SK-N-MC (cell line): ENCODE results near the gene OR2A1.
"Not testable (repeated sequence)": the region's sequence is repeated elsewhere in the genome, so short reads cannot be mapped to it uniquely, and the experiment has no call there.

ENCODE experiments used
- EZH2 ChIP-seq: fragments of 200-600 bp; sonication (generic); IDR thresholded peaks from one replicate; pipeline ENCODE4 v1.6.1; 2017; ENCODE audit warnings: antibody characterized with exemption
- FOXP2 ChIP-seq: optimal IDR thresholded peaks from 2 replicates; pipeline ENCODE3; 2011; ENCODE audit warnings: mild to moderate bottlenecking, moderate library complexity; ENCODE audit not compliant: insufficient read depth; ENCODE audit errors: extremely low read length, control extremely low read depth
- POLR2AphosphoS5 ChIP-seq: IDR thresholded peaks from 2 replicates; pipeline ENCODE4 v1.6.1; 2012; ENCODE audit warnings: mild to moderate bottlenecking, low read depth, low read length, borderline replicate concordance

DNA sequence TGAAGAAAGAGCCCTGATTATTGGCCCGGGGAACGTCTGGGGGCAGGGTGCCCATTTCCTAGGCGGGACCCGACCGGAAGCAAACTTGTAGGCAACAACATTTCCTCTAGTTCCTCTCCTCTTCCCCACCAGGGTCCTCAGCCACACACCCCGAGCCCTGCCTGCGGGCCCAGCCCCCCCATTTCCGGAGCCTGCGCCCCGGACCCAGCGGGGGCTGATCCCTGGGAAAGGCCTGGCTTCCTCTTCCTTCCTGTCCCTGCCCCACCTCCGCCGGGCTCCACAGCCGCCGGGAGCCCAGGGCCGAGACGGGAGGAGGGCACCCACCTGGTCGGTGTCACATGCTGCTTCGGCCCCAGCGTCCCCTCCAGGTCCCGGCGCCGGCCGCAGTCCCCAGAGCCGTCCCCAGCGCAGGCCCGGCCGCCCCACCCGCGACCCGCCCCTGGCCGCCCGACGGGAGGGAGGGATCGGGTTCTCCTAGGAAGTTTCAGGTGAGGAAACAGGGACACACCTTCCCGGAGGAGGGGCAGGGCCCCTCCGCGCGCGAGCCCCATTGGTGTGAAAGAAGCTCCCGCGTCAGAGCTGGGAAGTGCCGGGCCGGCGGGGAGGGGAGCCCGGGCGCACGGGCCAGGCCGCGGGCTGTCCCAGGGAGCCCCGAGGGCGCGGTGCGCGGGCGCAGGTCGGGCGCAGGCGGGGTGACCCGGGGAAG lies 18.3 kb upstream of the OR2A1 start:
- not testable (repeated sequence) for TF ChIP-seq POLR2AphosphoS5, EZH2, FOXP2
